Tibial nerve (tissue), 4 donors: ENCODE data around the gene PROM1.

Experiments
- CTCF ChIP-seq, 5 experiments: fragments of 200-600 bp in 3 of 5; fragments of 450-650 bp in 2 of 5; sonication (generic) in 3 of 5; IDR thresholded peaks; one replicate each; pipeline ENCODE4 v1.5.1; 2016 to 2019; ENCODE audit warnings: antibody characterized with exemption in 5 of 5, mild to moderate bottlenecking in 3 of 5, moderate library complexity in 2 of 5
- EP300 ChIP-seq, 2 donors: sonication (generic); formaldehyde crosslinking; IDR thresholded peaks; one replicate each; pipeline ENCODE4 v1.6.1; 2017; ENCODE audit warnings: antibody characterized with exemption in 2 of 2, mild to moderate bottlenecking in 1 of 2
- POLR2A ChIP-seq, 2 donors: fragments of 450-650 bp; IDR thresholded peaks; one replicate each; pipeline ENCODE4 v1.6.1; 2017; ENCODE audit warnings: antibody characterized with exemption in 2 of 2, mild to moderate bottlenecking in 2 of 2, moderate library complexity in 2 of 2

- TF ChIP-seq CTCF (IDR thresholded peaks at IDR 0.05) (no peak), POLR2A (IDR thresholded peaks at IDR 0.05) (no peak), EP300 (IDR thresholded peaks at IDR 0.05) (no peak)
Observed at GRCh38 chr4:16070203-16070602, 13.6 kb downstream of the PROM1 start.
